ENCODE measurements around the gene RPL13A.

The RPL13A gene

GRCh38 chr19:49497789-49498103 lies 10.3 kb downstream of the RPL13A start:
- no peak for TF ChIP-seq RAD21 (IDR thresholded peaks at IDR 0.05; ENCODE audit: low read depth)
- no peak for TF ChIP-seq TEAD4 (IDR thresholded peaks at IDR 0.05)
- TF ChIP-seq ZBTB7A (IDR thresholded peaks at IDR 0.05; ENCODE audit: low read depth): no peak
- TF ChIP-seq MAX (IDR thresholded peaks at IDR 0.05): no peak
- no peak for TF ChIP-seq EGR1 (IDR thresholded peaks at IDR 0.05)
- TF ChIP-seq YY1 (IDR thresholded peaks at IDR 0.05; ENCODE audit: low read depth): no peak
- TF ChIP-seq FOXM1 (IDR thresholded peaks at IDR 0.05; ENCODE audit: borderline replicate concordance, low read depth): no peak
- no peak for TF ChIP-seq CEBPB (IDR thresholded peaks at IDR 0.05)
- no peak for TF ChIP-seq USF1 (IDR thresholded peaks at IDR 0.05)
- no peak for TF ChIP-seq NFIC (IDR thresholded peaks at IDR 0.05)
- TF ChIP-seq EP300 (IDR thresholded peaks at IDR 0.05; ENCODE audit: borderline replicate concordance): no peak

- no peak for TF ChIP-seq ZBTB7A (IDR thresholded peaks at IDR 0.05; ENCODE audit: low read depth)
- no peak for TF ChIP-seq REST (IDR thresholded peaks at IDR 0.05; ENCODE audit: low read depth)
- TF ChIP-seq CREB1 (IDR thresholded peaks at IDR 0.05; ENCODE audit: low read depth): no peak
- no peak for TF ChIP-seq TAF1 (IDR thresholded peaks at IDR 0.05; ENCODE audit: low read depth)
- TF ChIP-seq FOXM1 (IDR thresholded peaks at IDR 0.05; ENCODE audit: borderline replicate concordance, low read depth): no peak
- no peak for TF ChIP-seq NFIC (IDR thresholded peaks at IDR 0.05)
- no peak for TF ChIP-seq MAX (IDR thresholded peaks at IDR 0.05)
Measured at GRCh38 chr19:49498475-49498874, 11.1 kb downstream of the RPL13A start.

- TF ChIP-seq MAX (IDR thresholded peaks at IDR 0.05): no peak
- TF ChIP-seq YY1 (IDR thresholded peaks at IDR 0.05; ENCODE audit: low read depth): no peak
- no peak for TF ChIP-seq TAF1 (IDR thresholded peaks at IDR 0.05; ENCODE audit: low read depth)
- TF ChIP-seq REST (IDR thresholded peaks at IDR 0.05; ENCODE audit: low read depth): no peak
- no peak for TF ChIP-seq RAD21 (IDR thresholded peaks at IDR 0.05; ENCODE audit: low read depth)
- TF ChIP-seq ZBTB7A (IDR thresholded peaks at IDR 0.05; ENCODE audit: low read depth): no peak
- TF ChIP-seq EP300 (IDR thresholded peaks at IDR 0.05; ENCODE audit: borderline replicate concordance): no peak
- no peak for TF ChIP-seq EGR1 (IDR thresholded peaks at IDR 0.05)
- TF ChIP-seq TCF12 (IDR thresholded peaks at IDR 0.05; ENCODE audit: low read depth): no peak
- TF ChIP-seq TEAD4 (IDR thresholded peaks at IDR 0.05): no peak
- TF ChIP-seq FOXM1 (IDR thresholded peaks at IDR 0.05; ENCODE audit: borderline replicate concordance, low read depth): no peak
- no peak for TF ChIP-seq USF1 (IDR thresholded peaks at IDR 0.05)
- no peak for TF ChIP-seq NFIC (IDR thresholded peaks at IDR 0.05)
- no peak for TF ChIP-seq CREB1 (IDR thresholded peaks at IDR 0.05; ENCODE audit: low read depth)
- TF ChIP-seq CEBPB (IDR thresholded peaks at IDR 0.05): no peak
Measured at GRCh38 chr19:49499030-49499670, 11.7 kb downstream of the RPL13A start.

- peak; percentile 79 for TF ChIP-seq RAD21 (IDR thresholded peaks at IDR 0.05; ENCODE audit: low read depth)
- no peak for TF ChIP-seq CREB1 (IDR thresholded peaks at IDR 0.05; ENCODE audit: low read depth)
Measured at GRCh38 chr19:49502866-49503581, 15.6 kb downstream of the RPL13A start.

- no peak for TF ChIP-seq TCF12 (IDR thresholded peaks at IDR 0.05; ENCODE audit: low read depth)
Measured at GRCh38 chr19:49503582-49503962, 16.2 kb downstream of the RPL13A start.

GRCh38 chr19:49506575-49507105 lies 19.2 kb downstream of the RPL13A start:
- TF ChIP-seq FOXM1 (IDR thresholded peaks at IDR 0.05; ENCODE audit: borderline replicate concordance, low read depth) (no peak), RAD21 (IDR thresholded peaks at IDR 0.05; ENCODE audit: low read depth) (peak; percentile 98)

Data from Ishikawa (cell line).